Parathyroid adenoma (tissue), 2 donors: ENCODE data around the gene PLCG2.

Source experiments
- H2AFZ ChIP-seq: fragments of 300-600 bp; sonication (generic); one replicate; pipeline ENCODE4 v1.7.0; 2017; ENCODE audit warnings: antibody characterized with exemption, mild to moderate bottlenecking
- H3K27ac ChIP-seq: fragments of 300-600 bp; sonication (generic); one replicate; pipeline ENCODE4 v1.7.0; 2017
- H3K27me3 ChIP-seq: fragments of 300-600 bp; sonication (generic); one replicate; pipeline ENCODE4 v1.7.0; 2017; ENCODE audit warnings: low read length; ENCODE audit not compliant: control insufficient read depth, insufficient read depth
- H3K36me3 ChIP-seq: fragments of 300-600 bp; sonication (generic); one replicate; pipeline ENCODE4 v1.7.0; 2017; ENCODE audit warnings: low read length; ENCODE audit not compliant: control insufficient read depth, insufficient read depth
- H3K4me1 ChIP-seq: fragments of 300-600 bp; sonication (generic); one replicate; pipeline ENCODE4 v1.7.0; 2017; ENCODE audit warnings: control low read depth
- H3K4me2 ChIP-seq: fragments of 300-600 bp; sonication (generic); one replicate; pipeline ENCODE4 v1.7.0; 2017; ENCODE audit warnings: low read length
- H3K4me3 ChIP-seq: fragments of 300-600 bp; sonication (generic); one replicate; pipeline ENCODE4 v1.7.0; 2017; ENCODE audit warnings: low read depth, low read length
- H3K79me2 ChIP-seq: fragments of 300-600 bp; sonication (generic); one replicate; pipeline ENCODE4 v1.7.0; 2017; ENCODE audit warnings: control low read depth
- H3K9ac ChIP-seq: fragments of 300-600 bp; sonication (generic); one replicate; pipeline ENCODE4 v1.7.0; 2017; ENCODE audit warnings: mild to moderate bottlenecking
- H3K9me3 ChIP-seq: fragments of 300-600 bp; sonication (generic); one replicate; pipeline ENCODE4 v1.7.0; 2017; ENCODE audit warnings: low read length; ENCODE audit not compliant: control insufficient read depth
- CTCF ChIP-seq: fragments of 300-600 bp; sonication (generic); IDR thresholded peaks from one replicate; pipeline ENCODE4 v1.7.0; 2017; ENCODE audit warnings: antibody characterized with exemption, mild to moderate bottlenecking
- donor health status: primary hyperparathyroidism.

PLCG2 gene

DNA sequence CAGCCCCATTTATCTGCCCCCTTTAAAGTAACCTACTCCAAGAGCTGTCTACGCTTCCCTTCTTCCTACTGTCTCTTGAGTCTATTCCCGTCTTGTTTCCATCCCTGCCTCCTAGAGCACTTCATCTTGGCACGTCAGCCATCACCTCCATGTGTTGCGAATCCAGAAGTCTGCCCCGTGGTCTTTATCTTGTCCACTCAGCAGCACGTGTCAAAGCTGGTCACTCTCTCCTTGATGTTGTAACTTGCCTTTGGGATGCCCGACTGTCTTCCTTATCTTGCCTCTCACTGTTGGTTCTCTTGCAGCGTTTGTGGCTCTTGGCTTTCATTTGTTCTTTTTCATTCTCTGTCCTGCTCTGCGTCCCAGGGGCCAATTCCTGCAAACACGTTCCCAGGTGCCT, 99.4 kb downstream of the PLCG2 start:
- Histone ChIP-seq H3K4me3 (no peak overlapping the region), H3K79me2 (no peaks in the 10 kb centered on the region), H3K36me3 (no peaks in the 10 kb centered on the region), H3K27ac (no peak overlapping the region), H2AFZ (no peak overlapping the region), H3K9ac (no peak overlapping the region), H3K4me2 (no peak overlapping the region), H3K4me1 (peaks cover 3% of the 10 kb centered on the region), H3K27me3 (no peaks in the 10 kb centered on the region), H3K9me3 (no peaks in the 10 kb centered on the region)
- TF ChIP-seq CTCF = no peak

GRCh38 chr16:81879625-81880024, 100.5 kb downstream of the PLCG2 start:
- Histone ChIP-seq H3K36me3 (no peaks in the 10 kb centered on the region), H3K4me2 (no peak overlapping the region), H2AFZ (no peak overlapping the region), H3K4me3 (no peak overlapping the region), H3K79me2 (no peaks in the 10 kb centered on the region), H3K9ac (no peak overlapping the region), H3K27ac (no peak overlapping the region), H3K4me1 (peaks cover 3% of the 10 kb centered on the region), H3K27me3 (no peaks in the 10 kb centered on the region), H3K9me3 (no peaks in the 10 kb centered on the region)
- TF ChIP-seq CTCF = no peak

DNA sequence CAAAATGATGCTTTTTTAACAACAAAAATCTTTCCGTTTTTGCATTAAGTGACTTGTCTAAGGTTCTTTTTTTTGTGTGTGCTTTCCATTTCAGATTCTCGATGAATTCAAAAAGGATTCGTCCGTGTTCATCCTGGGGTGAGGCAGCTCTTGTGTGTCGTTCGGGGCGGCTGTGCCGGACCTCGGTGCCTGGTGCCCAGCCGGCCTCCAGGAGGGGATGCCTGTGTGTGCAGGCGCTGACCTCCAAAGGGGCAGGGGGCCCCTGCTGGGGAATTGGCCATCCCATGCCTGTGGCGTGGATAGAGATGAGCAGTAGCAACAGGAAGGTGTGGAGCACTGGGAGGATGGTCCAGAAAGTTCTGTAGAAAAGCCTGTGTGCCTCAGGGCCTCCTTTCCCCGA, 101.7 kb downstream of the PLCG2 start:
- no peak overlapping the region for H3K27ac ChIP-seq
- H2AFZ ChIP-seq = no peak overlapping the region
- H3K79me2 ChIP-seq = no peaks in the 10 kb centered on the region
- no peak overlapping the region for H3K4me2 ChIP-seq
- H3K4me3 ChIP-seq = no peak overlapping the region
- H3K4me1 ChIP-seq = no peaks in the 10 kb centered on the region
- H3K9me3 ChIP-seq = no peaks in the 10 kb centered on the region
- TF ChIP-seq CTCF = no peak
- no peaks in the 10 kb centered on the region for H3K27me3 ChIP-seq
- no peak overlapping the region for H3K9ac ChIP-seq
- no peaks in the 10 kb centered on the region for H3K36me3 ChIP-seq

GRCh38 chr16:81881228-81881627, 102.1 kb downstream of the PLCG2 start:
- Histone ChIP-seq H3K27me3 (no peaks in the 10 kb centered on the region), H3K4me2 (no peak overlapping the region), H3K27ac (no peak overlapping the region), H2AFZ (no peak overlapping the region), H3K79me2 (no peaks in the 10 kb centered on the region), H3K36me3 (no peaks in the 10 kb centered on the region), H3K4me3 (no peak overlapping the region), H3K4me1 (no peaks in the 10 kb centered on the region), H3K9me3 (no peaks in the 10 kb centered on the region), H3K9ac (no peak overlapping the region)
- no peak for TF ChIP-seq CTCF

- Histone ChIP-seq H3K4me2 (no peak overlapping the region), H3K9ac (no peak overlapping the region), H3K9me3 (no peaks in the 10 kb centered on the region), H2AFZ (no peak overlapping the region), H3K27ac (no peak overlapping the region), H3K27me3 (no peaks in the 10 kb centered on the region), H3K4me1 (no peaks in the 10 kb centered on the region), H3K36me3 (no peaks in the 10 kb centered on the region), H3K4me3 (no peak overlapping the region), H3K79me2 (no peaks in the 10 kb centered on the region)
- TF ChIP-seq CTCF = no peak
Observed at GRCh38 chr16:81882559-81882958, 103.5 kb downstream of the PLCG2 start.
